H9 (cell line): ENCODE measurements around the gene ZCWPW1. TPM values are rescaled to one million over a fixed set of nuclear protein-coding genes. Genes with fewer than 3 reads are reported as not detected.

ENCODE experiments used
- DNase-seq: peaks from one replicate; pipeline ENCODE4 v3.0.0-alpha.2; 2017
- H2AFZ ChIP-seq: one replicate; pipeline ENCODE4 v1.6.1; 2013; ENCODE audit warnings: mild to moderate bottlenecking, low read length, control low read depth, moderate library complexity
- H2AK5ac ChIP-seq: 2 replicates; pipeline ENCODE4 v1.6.1; 2013; ENCODE audit warnings: low read length, control low read depth, mixed read lengths; ENCODE audit not compliant: insufficient read length
- H2BK120ac ChIP-seq: one replicate; pipeline ENCODE4 v1.6.1; 2013; ENCODE audit warnings: low read depth, mild to moderate bottlenecking, low read length, control low read depth, inconsistent platforms; ENCODE audit not compliant: poor library complexity, severe bottlenecking
- H2BK12ac ChIP-seq: 2 replicates; pipeline ENCODE4 v1.6.1; 2013; ENCODE audit warnings: low read length, control low read depth, mixed read lengths, low read depth; ENCODE audit not compliant: insufficient read length
- H2BK15ac ChIP-seq: 2 replicates; pipeline ENCODE4 v1.6.1; 2013; ENCODE audit warnings: low read depth, low read length, control low read depth
- H2BK20ac ChIP-seq: one replicate; pipeline ENCODE4 v1.6.1; 2013; ENCODE audit warnings: low read depth, mild to moderate bottlenecking, low read length, control low read depth, inconsistent platforms; ENCODE audit not compliant: poor library complexity, severe bottlenecking
- H2BK5ac ChIP-seq: 2 replicates; pipeline ENCODE4 v1.6.1; 2013; ENCODE audit warnings: low read length, control low read depth, mixed read lengths; ENCODE audit not compliant: insufficient read length
- H3K14ac ChIP-seq: 2 replicates; pipeline ENCODE4 v1.6.1; 2013; ENCODE audit warnings: low read length, control low read depth; ENCODE audit not compliant: insufficient read depth
- H3K18ac ChIP-seq: 2 replicates; pipeline ENCODE4 v1.6.1; 2013; ENCODE audit warnings: low read depth, mild to moderate bottlenecking, mixed read lengths, low read length, control low read depth; ENCODE audit not compliant: insufficient read length
- H3K23ac ChIP-seq: 2 replicates; pipeline ENCODE4 v1.6.1; 2013; ENCODE audit warnings: low read length, control low read depth, mixed read lengths, low read depth; ENCODE audit not compliant: insufficient read length
- H3K23me2 ChIP-seq: 2 replicates; pipeline ENCODE4 v1.6.1; 2013; ENCODE audit warnings: low read depth, mild to moderate bottlenecking, mixed read lengths, low read length, control low read depth; ENCODE audit not compliant: insufficient read length, poor library complexity, severe bottlenecking
- H3K27ac ChIP-seq: 2 replicates; pipeline ENCODE4 v1.5.1; 2013; ENCODE audit warnings: low read length, control low read depth, mixed read lengths, low read depth; ENCODE audit not compliant: insufficient read length
- H3K27me3 ChIP-seq: 2 replicates; pipeline ENCODE4 v1.6.1; 2013; ENCODE audit warnings: low read length, control low read depth, inconsistent platforms; ENCODE audit not compliant: insufficient read depth
- H3K4ac ChIP-seq: 2 replicates; pipeline ENCODE4 v1.6.1; 2013; ENCODE audit warnings: low read depth, mild to moderate bottlenecking, control low read depth, inconsistent platforms, low read length, moderate library complexity
- H3K4me1 ChIP-seq: 2 replicates; pipeline ENCODE4 v1.6.1; 2013; ENCODE audit warnings: low read length, control low read depth, inconsistent platforms; ENCODE audit not compliant: insufficient read depth
- H3K4me2 ChIP-seq: 2 replicates; pipeline ENCODE4 v1.6.1; 2013; ENCODE audit warnings: low read length, control low read depth, mixed read lengths; ENCODE audit not compliant: insufficient read length, insufficient read depth
- H3K56ac ChIP-seq: 2 replicates; pipeline ENCODE4 v1.6.1; 2013; ENCODE audit warnings: low read depth, mild to moderate bottlenecking, mixed read lengths, low read length, control low read depth; ENCODE audit not compliant: insufficient read length
- H3K79me1 ChIP-seq: 2 replicates; pipeline ENCODE4 v1.6.1; 2013; ENCODE audit warnings: low read depth, mild to moderate bottlenecking, moderate library complexity, low read length, control low read depth, inconsistent platforms; ENCODE audit not compliant: insufficient read depth, poor library complexity, severe bottlenecking
- H3K79me2 ChIP-seq: 2 replicates; pipeline ENCODE4 v1.6.1; 2013; ENCODE audit warnings: low read length, control low read depth, inconsistent platforms; ENCODE audit not compliant: insufficient read depth
- H3K9ac ChIP-seq: 2 replicates; pipeline ENCODE4 v1.6.1; 2013; ENCODE audit warnings: low read length, control low read depth, mixed read lengths; ENCODE audit not compliant: insufficient read length; ENCODE audit errors: extremely low read depth
- H3K9me3 ChIP-seq: one replicate; pipeline ENCODE4 v1.6.1; 2013; ENCODE audit warnings: low read depth, low read length, inconsistent platforms; ENCODE audit not compliant: control insufficient read depth
- H3T11ph ChIP-seq: one replicate; pipeline ENCODE4 v1.6.1; 2013; ENCODE audit warnings: mild to moderate bottlenecking, low read length, control low read depth, inconsistent platforms
- H4K20me1 ChIP-seq: one replicate; pipeline ENCODE4 v1.6.1; 2013; ENCODE audit not compliant: control insufficient read depth, insufficient read length, insufficient read depth
- H4K5ac ChIP-seq: 2 replicates; pipeline ENCODE4 v1.6.1; 2013; ENCODE audit warnings: low read depth, mild to moderate bottlenecking, mixed read lengths, low read length, control low read depth; ENCODE audit not compliant: insufficient read length
- H4K8ac ChIP-seq: replicated peaks from 2 replicates; pipeline ENCODE4 v1.6.1; 2013; ENCODE audit warnings: low read length, control low read depth, mixed read lengths, low read depth; ENCODE audit not compliant: insufficient read length
- H4K91ac ChIP-seq: 2 replicates; pipeline ENCODE4 v1.6.1; 2013; ENCODE audit warnings: low read depth, mild to moderate bottlenecking, moderate library complexity, mixed read lengths, low read length, control low read depth; ENCODE audit not compliant: insufficient read length
- H3K27ac Mint-ChIP-seq, 3 experiments: 2 replicates in 2 of 3; 3 replicates in 1 of 3; pipeline ENCODE4 v1.8.0; 2020 to 2021; ENCODE audit warnings: mixed read lengths in 3 of 3, mild to moderate bottlenecking in 1 of 3, moderate library complexity in 1 of 3
- H3K27me3 Mint-ChIP-seq: 2 replicates; pipeline ENCODE4 v1.8.0; 2021; ENCODE audit warnings: low read depth, mild to moderate bottlenecking, moderate library complexity, mixed read lengths
- H3K36me3 Mint-ChIP-seq, 3 experiments: 2 replicates in 2 of 3; 3 replicates in 1 of 3; pipeline ENCODE4 v1.8.0; 2020 to 2021; ENCODE audit warnings: low read depth in 3 of 3, mixed read lengths in 3 of 3; ENCODE audit not compliant: insufficient read depth in 1 of 3
- H3K4me1 Mint-ChIP-seq, 2 experiments: 2 replicates each; pipeline ENCODE4 v1.8.0; 2020; ENCODE audit warnings: mixed read lengths in 2 of 2
- H3K4me3 Mint-ChIP-seq, 2 experiments: 2 replicates in 1 of 2; 3 replicates in 1 of 2; pipeline ENCODE4 v1.8.0; 2020 to 2021; ENCODE audit warnings: mild to moderate bottlenecking in 2 of 2, mixed read lengths in 2 of 2, moderate library complexity in 1 of 2
- H3K9me3 Mint-ChIP-seq, 2 experiments: 2 replicates in 1 of 2; 3 replicates in 1 of 2; pipeline ENCODE4 v1.8.0; 2020; ENCODE audit warnings: mild to moderate bottlenecking in 2 of 2, mixed read lengths in 2 of 2, moderate library complexity in 1 of 2
- CTCF ChIP-seq: fragments of 200-600 bp; sonication (generic); conservative IDR thresholded peaks from 3 replicates; pipeline ENCODE4 v1.8.0; 2021; ENCODE audit warnings: antibody characterized with exemption, mild to moderate bottlenecking
- total RNA-seq: library from RNA; stranded (reverse); gene quantifications from 2 replicates; pipeline ENCODE4 v1.2.1, GENCODE V29; 2021

The ZCWPW1 gene
- total RNA-seq, 1 experiment from 2014 or later: 1.1 TPM

DNA sequence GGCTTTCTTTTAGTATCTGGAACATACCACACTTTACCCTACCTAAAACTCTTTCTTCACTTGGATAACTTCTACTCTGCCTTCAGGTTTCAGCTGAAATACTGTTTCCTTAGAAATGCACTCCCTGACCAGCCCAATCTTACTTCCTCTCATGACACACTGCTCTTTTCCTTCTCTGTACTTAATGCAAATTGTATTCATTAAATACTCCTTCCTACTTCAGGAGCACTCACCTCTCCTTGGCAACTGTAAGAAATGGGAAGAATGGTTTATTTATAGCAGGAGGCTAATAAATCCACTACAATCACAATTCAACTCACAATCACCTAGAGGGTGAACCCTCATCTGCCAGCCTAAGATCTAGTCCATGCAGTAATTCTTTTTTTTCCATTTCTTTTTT lies 15.2 kb downstream of the ZCWPW1 start:
- Histone ChIP-seq H2BK15ac (no peak overlapping the region), H4K8ac (no peak overlapping the region), H3K14ac (no peak overlapping the region), H4K91ac (no peak overlapping the region), H3K4me1 (no peaks in the 10 kb centered on the region), H3K9me3 (no peaks in the 10 kb centered on the region), H3K18ac (no peak overlapping the region), H3K9ac (no peak overlapping the region), H3K27me3 (no peaks in the 10 kb centered on the region), H2BK20ac (no peak overlapping the region), H3K56ac (no peak overlapping the region), H2BK5ac (no peak overlapping the region), H3K79me2 (no peaks in the 10 kb centered on the region), H3K79me1 (no peaks in the 10 kb centered on the region), H2BK12ac (no peak overlapping the region), H4K20me1 (no peaks in the 10 kb centered on the region), H3K27ac (no peak overlapping the region), H3K4me2 (no peak overlapping the region), H2AK5ac (no peak overlapping the region), H3T11ph (no peak overlapping the region), H3K23me2 (no peaks in the 10 kb centered on the region), H4K5ac (no peak overlapping the region), H3K23ac (no peak overlapping the region), H3K4ac (no peak overlapping the region), H2AFZ (no peak overlapping the region), H2BK120ac (no peak overlapping the region)
- no peaks in the 10 kb centered on the region for H3K9me3 Mint-ChIP-seq
- no peak for DNase-seq
- H3K27me3 Mint-ChIP-seq: peaks cover 3% of the 10 kb centered on the region; the same call in 1 of the 2 replicates
- no peak overlapping the region for H3K4me3 Mint-ChIP-seq
- H3K27ac Mint-ChIP-seq: no peak overlapping the region; a peak in 1 of 7 replicates
- TF ChIP-seq CTCF: no peak
- H3K4me1 Mint-ChIP-seq: no peaks in the 10 kb centered on the region
- H3K36me3 Mint-ChIP-seq: no peaks in the 10 kb centered on the region
